ENCODE measurements around the gene QKI.

Gene QKI

DNA sequence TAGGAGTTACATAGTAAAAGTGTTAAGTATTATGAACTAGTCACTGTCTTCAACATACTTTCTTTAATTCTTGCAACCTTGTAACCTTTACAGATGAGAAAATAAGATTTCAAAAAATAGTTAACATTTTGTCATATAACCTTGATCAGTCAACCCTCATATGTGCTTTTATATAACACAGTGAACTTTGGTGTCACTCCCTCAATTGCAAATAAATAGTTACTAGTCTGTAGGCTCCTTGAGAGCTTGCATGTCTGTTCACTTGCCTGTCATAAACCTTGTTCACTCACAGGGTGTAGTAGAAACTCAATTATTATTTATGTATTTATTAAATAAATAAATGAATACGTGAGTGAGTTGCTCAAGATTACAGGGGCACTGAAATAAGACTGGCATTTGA lies 107.5 kb downstream of the QKI start:
- H3K27ac ChIP-seq (replicated peaks): no peak overlapping the region
- H3K4me3 ChIP-seq (replicated peaks; ENCODE audit: insufficient read depth, low read length): no peak overlapping the region
- H3K27me3 ChIP-seq (ENCODE audit: insufficient read depth, poor library complexity, severe bottlenecking): no peaks in the 10 kb centered on the region
- no peak for DNase-seq (ENCODE audit: low read depth in 1 of 2, low spot score in 1 of 2)
- TF ChIP-seq SPI1 (IDR thresholded peaks at IDR 0.05; ENCODE audit: borderline replicate concordance, low read depth) (no peak), POLR2AphosphoS5 (IDR thresholded peaks at IDR 0.05; ENCODE audit: low read depth) (no peak), GABPA (IDR thresholded peaks at IDR 0.05; ENCODE audit: low read depth) (no peak)
- TF ChIP-seq, protein P1, sequence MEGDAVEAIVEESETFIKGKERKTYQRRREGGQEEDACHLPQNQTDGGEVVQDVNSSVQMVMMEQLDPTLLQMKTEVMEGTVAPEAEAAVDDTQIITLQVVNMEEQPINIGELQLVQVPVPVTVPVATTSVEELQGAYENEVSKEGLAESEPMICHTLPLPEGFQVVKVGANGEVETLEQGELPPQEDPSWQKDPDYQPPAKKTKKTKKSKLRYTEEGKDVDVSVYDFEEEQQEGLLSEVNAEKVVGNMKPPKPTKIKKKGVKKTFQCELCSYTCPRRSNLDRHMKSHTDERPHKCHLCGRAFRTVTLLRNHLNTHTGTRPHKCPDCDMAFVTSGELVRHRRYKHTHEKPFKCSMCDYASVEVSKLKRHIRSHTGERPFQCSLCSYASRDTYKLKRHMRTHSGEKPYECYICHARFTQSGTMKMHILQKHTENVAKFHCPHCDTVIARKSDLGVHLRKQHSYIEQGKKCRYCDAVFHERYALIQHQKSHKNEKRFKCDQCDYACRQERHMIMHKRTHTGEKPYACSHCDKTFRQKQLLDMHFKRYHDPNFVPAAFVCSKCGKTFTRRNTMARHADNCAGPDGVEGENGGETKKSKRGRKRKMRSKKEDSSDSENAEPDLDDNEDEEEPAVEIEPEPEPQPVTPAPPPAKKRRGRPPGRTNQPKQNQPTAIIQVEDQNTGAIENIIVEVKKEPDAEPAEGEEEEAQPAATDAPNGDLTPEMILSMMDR (IDR thresholded peaks at IDR 0.05; ENCODE audit: insufficient read depth, low read length): no peak
- TF ChIP-seq, protein P2, sequence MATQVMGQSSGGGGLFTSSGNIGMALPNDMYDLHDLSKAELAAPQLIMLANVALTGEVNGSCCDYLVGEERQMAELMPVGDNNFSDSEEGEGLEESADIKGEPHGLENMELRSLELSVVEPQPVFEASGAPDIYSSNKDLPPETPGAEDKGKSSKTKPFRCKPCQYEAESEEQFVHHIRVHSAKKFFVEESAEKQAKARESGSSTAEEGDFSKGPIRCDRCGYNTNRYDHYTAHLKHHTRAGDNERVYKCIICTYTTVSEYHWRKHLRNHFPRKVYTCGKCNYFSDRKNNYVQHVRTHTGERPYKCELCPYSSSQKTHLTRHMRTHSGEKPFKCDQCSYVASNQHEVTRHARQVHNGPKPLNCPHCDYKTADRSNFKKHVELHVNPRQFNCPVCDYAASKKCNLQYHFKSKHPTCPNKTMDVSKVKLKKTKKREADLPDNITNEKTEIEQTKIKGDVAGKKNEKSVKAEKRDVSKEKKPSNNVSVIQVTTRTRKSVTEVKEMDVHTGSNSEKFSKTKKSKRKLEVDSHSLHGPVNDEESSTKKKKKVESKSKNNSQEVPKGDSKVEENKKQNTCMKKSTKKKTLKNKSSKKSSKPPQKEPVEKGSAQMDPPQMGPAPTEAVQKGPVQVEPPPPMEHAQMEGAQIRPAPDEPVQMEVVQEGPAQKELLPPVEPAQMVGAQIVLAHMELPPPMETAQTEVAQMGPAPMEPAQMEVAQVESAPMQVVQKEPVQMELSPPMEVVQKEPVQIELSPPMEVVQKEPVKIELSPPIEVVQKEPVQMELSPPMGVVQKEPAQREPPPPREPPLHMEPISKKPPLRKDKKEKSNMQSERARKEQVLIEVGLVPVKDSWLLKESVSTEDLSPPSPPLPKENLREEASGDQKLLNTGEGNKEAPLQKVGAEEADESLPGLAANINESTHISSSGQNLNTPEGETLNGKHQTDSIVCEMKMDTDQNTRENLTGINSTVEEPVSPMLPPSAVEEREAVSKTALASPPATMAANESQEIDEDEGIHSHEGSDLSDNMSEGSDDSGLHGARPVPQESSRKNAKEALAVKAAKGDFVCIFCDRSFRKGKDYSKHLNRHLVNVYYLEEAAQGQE (IDR thresholded peaks at IDR 0.05; ENCODE audit: insufficient replicate concordance, low read depth): no peak

DNA sequence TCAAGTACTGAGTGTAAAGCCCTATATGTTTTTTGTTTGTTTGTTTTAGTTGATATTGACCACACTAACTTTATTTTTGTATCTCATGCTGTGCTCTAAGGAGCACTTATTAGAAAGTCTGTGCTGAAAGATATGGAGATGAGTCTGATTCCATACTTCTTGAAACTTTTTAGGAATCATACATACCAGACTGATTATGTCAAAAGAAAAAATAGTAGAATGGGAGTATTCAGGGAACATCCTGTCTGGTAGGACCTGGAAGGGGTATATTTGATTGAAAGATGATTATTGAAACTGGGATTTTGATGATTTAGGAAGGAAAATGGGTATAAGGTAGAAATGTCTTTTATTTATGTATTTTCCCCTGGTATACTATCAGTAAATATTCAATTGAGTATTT lies 111.4 kb downstream of the QKI start:
- no peak overlapping the region for H3K4me3 ChIP-seq (replicated peaks; ENCODE audit: insufficient read depth, low read length)
- TF ChIP-seq, protein P1 (IDR thresholded peaks at IDR 0.05; ENCODE audit: insufficient read depth, low read length): no peak
- TF ChIP-seq, protein P2 (IDR thresholded peaks at IDR 0.05; ENCODE audit: insufficient replicate concordance, low read depth): no peak
- no peak for TF ChIP-seq POLR2AphosphoS5 (IDR thresholded peaks at IDR 0.05; ENCODE audit: low read depth)
- H3K27ac ChIP-seq (replicated peaks): no peak overlapping the region
- H3K27me3 ChIP-seq (ENCODE audit: insufficient read depth, poor library complexity, severe bottlenecking): no peaks in the 10 kb centered on the region
- DNase-seq (ENCODE audit: low read depth in 1 of 2, low spot score in 1 of 2): no peak

DNA sequence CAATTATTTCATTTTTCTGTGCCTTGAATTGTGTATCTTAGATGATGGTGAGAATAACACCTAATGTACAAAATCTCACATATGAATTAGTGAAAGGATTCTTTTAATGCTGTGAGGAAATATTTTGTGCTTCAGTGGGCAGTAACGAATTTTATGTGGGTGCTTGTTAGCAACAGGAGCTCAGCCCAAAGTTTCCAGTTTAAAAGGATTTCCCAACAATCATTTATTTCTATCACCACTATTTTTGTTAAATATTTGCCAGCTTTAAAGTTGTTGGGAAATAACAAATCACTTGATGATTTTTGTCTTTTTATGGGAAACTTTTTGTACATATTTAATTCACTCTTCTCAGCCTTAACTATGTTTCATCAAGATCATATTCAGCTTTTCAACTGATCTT lies 111.8 kb downstream of the QKI start:
- H3K27ac ChIP-seq (replicated peaks): no peak overlapping the region
- TF ChIP-seq, protein P2 (IDR thresholded peaks at IDR 0.05; ENCODE audit: insufficient replicate concordance, low read depth): no peak
- no peak for TF ChIP-seq SPI1 (IDR thresholded peaks at IDR 0.05; ENCODE audit: borderline replicate concordance, low read depth)
- no peak for TF ChIP-seq GABPA (IDR thresholded peaks at IDR 0.05; ENCODE audit: low read depth)
- TF ChIP-seq POLR2AphosphoS5 (IDR thresholded peaks at IDR 0.05; ENCODE audit: low read depth): no peak
- TF ChIP-seq, protein P1 (IDR thresholded peaks at IDR 0.05; ENCODE audit: insufficient read depth, low read length): no peak
- no peak overlapping the region for H3K4me3 ChIP-seq (replicated peaks; ENCODE audit: insufficient read depth, low read length)
- DNase-seq (ENCODE audit: low read depth in 1 of 2, low spot score in 1 of 2): no peak
- no peaks in the 10 kb centered on the region for H3K27me3 ChIP-seq (ENCODE audit: insufficient read depth, poor library complexity, severe bottlenecking)

Data from HL-60 (cell line).